Measurements from ENCODE around the gene RBMS2. TPM values are rescaled to one million over a fixed set of nuclear protein-coding genes. Genes with fewer than 3 reads are reported as not detected.

RBMS2 gene
- total RNA-seq, 1 experiment from 2014 or later = 40.8 TPM

GRCh38 chr12:56616244-56616643, 94.6 kb downstream of the RBMS2 start:
- ATAC-seq = no peak

More at GRCh38 chr12:56616244-56616643, 94.6 kb downstream of the RBMS2 start:
- no peak overlapping the region for H3K9ac ChIP-seq (ENCODE audit: low read length)
- POLR2A ChIA-PET = interaction anchor here (0.7 kb wide), 1 partner anchor 19 kb away, joined by 3 read pairs; no protein-coding TSS in a partner anchor
- H3K9me3 ChIP-seq (ENCODE audit: control insufficient read depth in 1 of 2, insufficient read depth in 1 of 2, low read depth in 1 of 2, low read length in 2 of 2) = no peaks in the 10 kb centered on the region
- no peak overlapping the region for H3K27ac ChIP-seq (ENCODE audit: low read depth, low read length)
- peaks cover 51 to 55% of the 10 kb centered on the region in 2 experiments; a peak in 3 of 4 replicates for H3K36me3 ChIP-seq (ENCODE audit: control insufficient read depth in 1 of 2, insufficient read depth in 2 of 2, low read length in 2 of 2)
- no peaks in the 10 kb centered on the region for H3K27me3 ChIP-seq (ENCODE audit: insufficient read depth, low read length)
- H3K79me2 ChIP-seq (ENCODE audit: insufficient read depth, low read length) = peaks cover 40% of the 10 kb centered on the region
- BruUV-seq (replicated peaks) = no TSS peak
- intact Hi-C loops (cut with micrococcal nuclease) = no loop called here
- no peaks in the 10 kb centered on the region for H3K9me2 ChIP-seq (ENCODE audit: insufficient read depth)
- CTCF ChIA-PET = no interaction called here
- no peak overlapping the region for H2AFZ ChIP-seq (ENCODE audit: low read depth, low read length, poor library complexity, severe bottlenecking)
- H3K4me1 ChIP-seq (ENCODE audit: control insufficient read depth in 1 of 2, insufficient read depth in 2 of 2, low read length in 2 of 2) = no peaks in the 10 kb centered on the region
- no peak overlapping the region for H3K4me2 ChIP-seq (ENCODE audit: low read length)
- no peak overlapping the region for H3K4me3 ChIP-seq (replicated peaks in 1 of 2; ENCODE audit: low read depth in 1 of 2, low read length in 2 of 2)
- 0 out of 2 replicates have a peak, but pooled peaks cover 4% of the 10 kb centered on the region for H4K20me1 ChIP-seq (ENCODE audit: insufficient read depth)
- TF ChIP-seq EGR1 (IDR thresholded peaks at IDR 0.05; ENCODE audit: low read depth) (no peak), ZNF274 (IDR thresholded peaks at IDR 0.05; ENCODE audit: low read depth, low read length) (no peak), SP1 (IDR thresholded peaks at IDR 0.05; ENCODE audit: low read depth) (no peak), REST (IDR thresholded peaks at IDR 0.05; ENCODE audit: low read depth) (no peak), POLR2A (IDR thresholded peaks at IDR 0.05; ENCODE audit: borderline replicate concordance, extremely low read depth, insufficient read depth, insufficient read length) (no peak), MAX (IDR thresholded peaks at IDR 0.05) (no peak), JUND (IDR thresholded peaks at IDR 0.05) (no peak), ZFX (IDR thresholded peaks at IDR 0.05) (no peak), CTCF (IDR thresholded peaks at IDR 0.05 in 2 of 3, conservative IDR thresholded peaks at IDR 0.05 in 1 of 3; ENCODE audit: borderline replicate concordance in 1 of 3, insufficient read depth in 1 of 3, low read depth in 2 of 3, low read length in 2 of 3) (no peak), RAD21 (IDR thresholded peaks at IDR 0.05; ENCODE audit: low read depth) (no peak), ZBTB33 (IDR thresholded peaks at IDR 0.05; ENCODE audit: extremely low read depth, insufficient replicate concordance, low read length) (no peak), YY1 (IDR thresholded peaks at IDR 0.05; ENCODE audit: extremely low read depth, insufficient replicate concordance, low read depth, low read length) (no peak), EZH2 (IDR thresholded peaks at IDR 0.05) (no peak), POLR2AphosphoS5 (IDR thresholded peaks at IDR 0.05; ENCODE audit: low read depth, low read length) (no peak), TCF7L2 (IDR thresholded peaks at IDR 0.05; ENCODE audit: borderline replicate concordance, extremely low read depth, insufficient read depth, insufficient read length) (no peak), FOSL1 (IDR thresholded peaks at IDR 0.05; ENCODE audit: low read depth) (no peak), CEBPB (IDR thresholded peaks at IDR 0.05; ENCODE audit: low read depth) (no peak), EZH2phosphoT487 (IDR thresholded peaks at IDR 0.05; ENCODE audit: borderline replicate concordance) (no peak)
- RAD21 ChIA-PET (ENCODE audit: low non-redundant PET in 1 of 2, low total read pairs in 2 of 2, uncharacterized antibody in 2 of 2, unreplicated experiment in 2 of 2) = no interaction called here
- no peak for DNase-seq (ENCODE audit: low read depth, low spot score)
